Upper lobe of left lung (tissue), 4 donors: ENCODE data around the gene BPI.

ENCODE experiments used
- CTCF ChIP-seq, 6 experiments: fragments of 450-650 bp in 4 of 6; fragments of 200-600 bp in 2 of 6; sonication (generic) in 2 of 6; IDR thresholded peaks; one replicate each; pipeline ENCODE4 v1.5.1; 2016 to 2019; ENCODE audit warnings: antibody characterized with exemption in 6 of 6
- EP300 ChIP-seq, 4 donors: sonication (generic); formaldehyde crosslinking; IDR thresholded peaks; one replicate each; pipeline ENCODE4 v1.5.1; 2017; ENCODE audit warnings: antibody characterized with exemption in 4 of 4, control low read depth in 2 of 4
- POLR2A ChIP-seq, 4 donors: fragments of 450-650 bp; IDR thresholded peaks; one replicate each; pipeline ENCODE4 v1.5.1; 2016 to 2017; ENCODE audit warnings: antibody characterized with exemption in 4 of 4, mild to moderate bottlenecking in 2 of 4
- POLR2AphosphoS5 ChIP-seq, 2 donors: sonication (generic); formaldehyde crosslinking; IDR thresholded peaks; one replicate each; pipeline ENCODE4 v1.5.1; 2017; ENCODE audit warnings: antibody characterized with exemption in 2 of 2

- no peak for TF ChIP-seq CTCF (IDR thresholded peaks at IDR 0.05)
- TF ChIP-seq POLR2A (IDR thresholded peaks at IDR 0.05), result no peak
- TF ChIP-seq POLR2AphosphoS5 (IDR thresholded peaks at IDR 0.05), result no peak
- no peak for TF ChIP-seq EP300 (IDR thresholded peaks at IDR 0.05)
Measured at GRCh38 chr20:38305541-38305940, 1.6 kb downstream of the BPI start.
